GM23248 (cell line): ENCODE results near the gene METTL1. TPM values are rescaled to one million over a fixed set of nuclear protein-coding genes. Genes with fewer than 3 reads are reported as not detected.

Experiments
- DNase-seq: peaks from one replicate; pipeline ENCODE4 v3.0.0-alpha.2; 2015
- H2AFZ ChIP-seq: fragments of 200-600 bp; sonication (generic); 2 replicates; pipeline ENCODE4 v1.6.1; 2016; ENCODE audit warnings: antibody characterized with exemption
- H3F3A ChIP-seq: fragments of 200-600 bp; sonication (generic); 2 replicates; pipeline ENCODE4 v1.6.1; 2016; ENCODE audit warnings: mild to moderate bottlenecking, antibody characterized with exemption, mixed run types; ENCODE audit not compliant: insufficient read depth
- H3K27ac ChIP-seq: fragments of 200-600 bp; sonication (generic); 2 replicates; pipeline ENCODE4 v1.5.1; 2016; ENCODE audit warnings: mild to moderate bottlenecking
- H3K27me3 ChIP-seq: fragments of 200-600 bp; sonication (generic); replicated peaks from 2 replicates; pipeline ENCODE4 v1.6.1; 2016; ENCODE audit warnings: mild to moderate bottlenecking; ENCODE audit not compliant: insufficient read depth
- H3K36me3 ChIP-seq: fragments of 200-600 bp; sonication (generic); 2 replicates; pipeline ENCODE4 v1.6.1; 2016; ENCODE audit warnings: low read depth, mild to moderate bottlenecking
- H3K4me1 ChIP-seq: fragments of 200-600 bp; sonication (generic); 2 replicates; pipeline ENCODE4 v1.6.1; 2016; ENCODE audit warnings: mild to moderate bottlenecking; ENCODE audit not compliant: insufficient read depth
- H3K4me2 ChIP-seq: fragments of 200-600 bp; sonication (generic); one replicate; pipeline ENCODE4 v1.6.1; 2016; ENCODE audit warnings: mild to moderate bottlenecking; ENCODE audit not compliant: unreplicated experiment
- H3K4me3 ChIP-seq: fragments of 200-600 bp; sonication (generic); 2 replicates; pipeline ENCODE4 v1.5.1; 2016; ENCODE audit warnings: mild to moderate bottlenecking
- H3K79me2 ChIP-seq: fragments of 200-600 bp; sonication (generic); 2 replicates; pipeline ENCODE4 v1.6.1; 2016; ENCODE audit warnings: mild to moderate bottlenecking; ENCODE audit not compliant: insufficient read depth
- H3K9ac ChIP-seq: fragments of 200-600 bp; sonication (generic); 2 replicates; pipeline ENCODE4 v1.6.1; 2016; ENCODE audit warnings: mild to moderate bottlenecking
- H3K9me2 ChIP-seq: fragments of 200-600 bp; sonication (generic); 2 replicates; pipeline ENCODE4 v1.6.1; 2016; ENCODE audit warnings: mixed run types, mild to moderate bottlenecking, moderate library complexity; ENCODE audit not compliant: insufficient read depth
- H3K9me3 ChIP-seq: fragments of 200-600 bp; sonication (generic); one replicate; pipeline ENCODE4 v1.6.1; 2017; ENCODE audit warnings: low read depth
- H4K20me1 ChIP-seq: fragments of 200-600 bp; sonication (generic); 2 replicates; pipeline ENCODE4 v1.6.0; 2016; ENCODE audit not compliant: insufficient read depth
- EZH2 ChIP-seq: fragments of 200-600 bp; sonication (generic); IDR thresholded peaks from 2 replicates; pipeline ENCODE4 v1.6.1; 2018; ENCODE audit warnings: antibody characterized with exemption, mild to moderate bottlenecking; ENCODE audit not compliant: insufficient read depth, poor library complexity, severe bottlenecking
- EZH2phosphoT487 ChIP-seq: fragments of 200-600 bp; sonication (generic); IDR thresholded peaks from 2 replicates; pipeline ENCODE4 v1.6.1; 2018; ENCODE audit warnings: antibody characterized with exemption, moderate library complexity, mild to moderate bottlenecking, low read depth; ENCODE audit not compliant: insufficient read depth
- WGBS, 2 experiments: methylation state at CpG; one replicate each; pipeline ENCODE4 v1.1.6; 2015 to 2017; ENCODE audit warnings: low lambda C conversion rate in 2 of 2, low coverage in 1 of 2; ENCODE audit errors: missing lambda C conversion rate in 2 of 2; 5-methylcytosine and 5-hydroxymethylcytosine counted together
- in situ Hi-C: fragments of 300-500 bp; cut with MboI; formaldehyde crosslinking; loops from 2 replicates; pipeline ENCODE4 v1.15.0; 2020
- polyA plus RNA-seq: library from polyadenylated mRNA; unstranded; fragments of >200 nt; fragmentation: Nextera tagmentation; extraction: Ambion mirVana; gene quantifications from 2 replicates; pipeline ENCODE4 v1.2.1, GENCODE V29; 2016
- total RNA-seq: library from RNA; depleted of rRNA; stranded (reverse); fragments of >200 nt; shearing (Covaris generic); gene quantifications from 2 replicates; pipeline ENCODE4 v1.2.3, GENCODE V29; 2014

Gene METTL1
- total and polyA plus RNA-seq, 2 experiments from 2014 or later = 3.7 to 33.2 TPM

DNA sequence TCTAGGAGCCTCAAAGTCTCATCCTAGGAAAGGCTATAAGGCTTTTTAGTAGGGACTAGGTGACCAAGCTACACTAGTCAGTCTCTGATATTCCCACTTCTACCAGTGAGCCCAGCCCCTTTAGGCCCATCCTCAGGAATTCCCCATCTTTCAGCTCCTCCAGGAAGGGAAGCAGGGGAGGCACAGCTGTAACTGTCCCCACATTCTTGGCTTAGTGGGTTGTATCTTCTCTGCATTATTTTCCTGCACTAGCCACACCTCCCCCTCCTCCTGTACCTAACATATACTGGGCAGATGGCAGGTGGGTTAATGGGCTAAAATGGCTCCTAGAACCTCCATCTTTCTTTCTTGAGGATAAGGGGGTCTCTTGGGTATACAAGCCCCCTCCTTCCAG, 4.6 kb downstream of the METTL1 start:
- H3K9ac ChIP-seq = no peak overlapping the region
- H3K9me3 ChIP-seq = no peaks in the 10 kb centered on the region
- no peak overlapping the region for H2AFZ ChIP-seq
- H3K27ac ChIP-seq = no peak overlapping the region
- H3K4me2 ChIP-seq = peak overlapping the region; percentile 73
- peaks cover 15% of the 10 kb centered on the region for H3K27me3 ChIP-seq
- H3F3A ChIP-seq = peaks cover 4% of the 10 kb centered on the region; the same call in 1 of the 2 replicates
- in situ Hi-C loops = no loop called here
- H3K9me2 ChIP-seq = no peaks in the 10 kb centered on the region
- no peaks in the 10 kb centered on the region for H3K36me3 ChIP-seq
- DNase-seq = no peak
- H4K20me1 ChIP-seq = no peaks in the 10 kb centered on the region
- H3K4me3 ChIP-seq = no peak overlapping the region
- peaks cover 13% of the 10 kb centered on the region for H3K79me2 ChIP-seq
- H3K4me1 ChIP-seq = peaks cover 12% of the 10 kb centered on the region; the same call in 1 of the 2 replicates
- no peak for TF ChIP-seq EZH2phosphoT487
- no peak for TF ChIP-seq EZH2

GRCh38 chr12:57766464-57767304, 5.2 kb downstream of the METTL1 start, which contains the start of gene CYP27B1:
CYP27B1 (minus strand) TSS chr12:57767078; CDS start chr12:57767041, 37 bp downstream.
- 5 to 6% methylated on average over 38 of the region's 38 CpGs for WGBS, 2 experiments
- Histone ChIP-seq H3K9ac (peak within 1 kb of the TSS; percentile 12; the same call in 1 of the 2 replicates), H3K36me3 (no peaks in the 10 kb centered on the region), H4K20me1 (no peaks in the 10 kb centered on the region), H2AFZ (peak within 1 kb of the TSS; percentile 25; the same call in 1 of the 2 replicates), H3K27ac (no peak within 1 kb of the TSS), H3K79me2 (peaks cover 13% of the 10 kb centered on the region), H3K9me2 (no peaks in the 10 kb centered on the region), H3K4me2 (peak within 1 kb of the TSS; percentile 73), H3K27me3 (peaks cover 15% of the 10 kb centered on the region), H3K9me3 (no peaks in the 10 kb centered on the region), H3K4me3 (peak within 1 kb of the TSS; percentile 65), H3K4me1 (peaks cover 12% of the 10 kb centered on the region; the same call in 1 of the 2 replicates), H3F3A (peaks cover 4% of the 10 kb centered on the region; the same call in 1 of the 2 replicates)
- no peak for TF ChIP-seq EZH2phosphoT487
- no peak for TF ChIP-seq EZH2
- DNase-seq = peak; percentile 52
- in situ Hi-C loops = no loop called here

DNA sequence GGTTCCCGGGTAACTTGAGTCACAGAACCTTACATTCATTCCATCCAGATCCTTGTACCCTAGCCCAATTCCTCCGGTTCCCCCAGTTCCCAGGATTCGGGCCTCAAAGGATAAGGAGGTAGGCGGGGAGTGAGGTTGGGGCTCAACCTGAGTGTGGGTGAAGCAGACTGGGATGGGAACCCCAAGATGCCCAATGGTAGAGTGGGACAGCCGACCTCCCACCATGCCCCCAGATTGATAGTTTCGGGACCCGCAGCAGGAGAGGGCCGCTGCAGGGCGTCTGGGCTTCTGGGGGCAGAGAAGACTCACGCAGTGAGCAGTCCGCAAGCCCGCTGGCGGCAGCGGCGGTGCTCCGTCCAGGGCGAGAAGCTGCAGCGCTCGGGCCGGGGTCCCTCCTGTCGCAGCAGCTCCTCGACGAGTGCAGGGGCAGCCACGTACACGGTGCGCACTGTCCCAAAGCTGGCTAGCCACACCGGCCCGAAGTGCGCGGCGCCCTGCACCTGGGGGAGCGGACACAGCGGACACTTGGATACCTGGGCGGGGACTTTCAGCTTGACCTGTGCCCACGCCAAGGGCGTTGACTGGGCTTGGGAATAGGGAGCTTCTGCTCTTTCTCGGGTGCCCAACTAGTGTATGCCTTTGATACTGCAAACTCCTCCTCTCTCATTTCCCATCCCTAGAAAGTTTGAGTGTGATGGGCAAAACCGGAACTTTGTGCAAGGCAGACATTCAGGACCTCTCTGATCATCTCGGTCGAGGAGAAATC, 6.0 kb downstream of the METTL1 start:
- 3 to 6% methylated on average over 27 to 40 of the region's 40 CpGs for WGBS, 2 experiments
- H3K36me3 ChIP-seq = no peaks in the 10 kb centered on the region
- H3K4me3 ChIP-seq = peak overlapping the region; percentile 65
- peaks cover 9% of the 10 kb centered on the region; the same call in 1 of the 2 replicates for H3K4me1 ChIP-seq
- H3K27ac ChIP-seq = no peak overlapping the region
- H2AFZ ChIP-seq = peak overlapping the region; percentile 68
- in situ Hi-C loops = no loop called here
- peak; percentile 21; the same call in 1 of the 2 replicates for TF ChIP-seq EZH2phosphoT487
- TF ChIP-seq EZH2 = peak; percentile 60
- H3K9me3 ChIP-seq = no peaks in the 10 kb centered on the region
- peak; percentile 40 for DNase-seq
- peak overlapping the region; percentile 73 for H3K4me2 ChIP-seq
- peak overlapping the region; percentile 49 for H3K9ac ChIP-seq
- H3K27me3 ChIP-seq = peaks cover 15% of the 10 kb centered on the region
- no peaks in the 10 kb centered on the region for H4K20me1 ChIP-seq
- no peaks in the 10 kb centered on the region for H3K9me2 ChIP-seq
- peaks cover 4% of the 10 kb centered on the region; the same call in 1 of the 2 replicates for H3F3A ChIP-seq
- peaks cover 7% of the 10 kb centered on the region for H3K79me2 ChIP-seq

GRCh38 chr12:57765003-57765697, 6.8 kb downstream of the METTL1 start:
- WGBS, 2 experiments = 1 to 4% methylated on average over 38 to 57 of the region's 60 CpGs
- H3K4me3 ChIP-seq = peak overlapping the region; percentile 65
- H3K79me2 ChIP-seq = no peaks in the 10 kb centered on the region
- H4K20me1 ChIP-seq = no peaks in the 10 kb centered on the region
- DNase-seq = peak; percentile 69
- H3K27me3 ChIP-seq = peaks cover 15% of the 10 kb centered on the region
- 0 out of 2 replicates have a peak, but pooled peaks have one; percentile 35 for TF ChIP-seq EZH2phosphoT487
- peak; percentile 18 for TF ChIP-seq EZH2
- H3K36me3 ChIP-seq = no peaks in the 10 kb centered on the region
- no peak overlapping the region for H3K27ac ChIP-seq
- 0 out of 2 replicates have a peak, but pooled peaks cover 9% of the 10 kb centered on the region for H3K4me1 ChIP-seq
- in situ Hi-C loops = no loop called here
- peak overlapping the region; percentile 49 for H3K9ac ChIP-seq
- no peaks in the 10 kb centered on the region for H3K9me2 ChIP-seq
- H2AFZ ChIP-seq = peak overlapping the region; percentile 68
- no peaks in the 10 kb centered on the region for H3K9me3 ChIP-seq
- H3K4me2 ChIP-seq = peak overlapping the region; percentile 73
- peaks cover 4% of the 10 kb centered on the region; the same call in 1 of the 2 replicates for H3F3A ChIP-seq
